SKM-1 (cell line): ENCODE results near the gene PLA2G4B.

ENCODE experiments used
- DNase-seq: peaks from one replicate; lab custom pipeline; 2025; ENCODE audit not compliant: unreplicated experiment; lab: John Stamatoyannopoulos, UW

The PLA2G4B gene

DNA sequence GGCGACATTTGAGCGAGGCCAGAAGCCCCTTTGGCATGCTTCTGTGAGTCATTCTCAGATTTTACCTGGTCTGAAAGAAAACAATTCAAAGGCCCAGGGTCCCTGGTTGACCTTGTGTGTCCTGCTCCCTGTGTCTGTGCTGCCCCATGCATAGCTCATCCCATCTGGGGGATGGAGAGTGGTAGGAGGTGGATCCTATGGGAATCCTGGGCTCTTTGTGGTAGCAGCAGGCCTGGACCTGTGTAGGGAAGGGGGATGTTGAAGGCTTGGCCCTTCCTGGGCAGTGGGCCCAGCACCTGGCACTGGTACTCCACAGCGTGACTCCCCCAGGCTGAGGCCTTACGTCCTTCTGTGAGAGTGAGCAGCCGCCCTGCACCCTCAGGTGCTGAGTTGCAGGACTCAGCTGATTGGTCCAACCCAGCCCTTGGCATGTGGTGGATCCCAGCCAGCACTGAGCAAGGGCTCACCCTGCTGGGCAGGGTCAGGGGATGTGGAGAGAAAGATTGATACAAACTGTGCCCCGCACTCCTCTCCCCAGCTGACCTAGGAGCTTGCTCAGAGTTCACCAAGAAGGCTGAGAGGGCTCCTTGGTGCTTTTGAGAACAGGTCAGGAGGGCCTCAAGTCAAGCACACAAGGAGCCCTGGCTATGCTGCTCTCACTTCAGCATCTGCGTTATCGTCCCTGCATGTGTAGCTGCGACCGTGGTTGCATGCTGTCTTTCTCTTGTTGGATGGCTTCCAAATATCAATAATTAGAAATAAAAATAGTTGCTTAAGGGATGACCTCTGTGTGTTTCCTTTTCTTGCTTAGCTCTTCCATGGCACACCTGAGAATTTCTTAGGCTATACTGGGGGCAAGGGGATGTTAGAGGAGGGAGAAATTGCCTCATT lies 32.1 kb upstream of the PLA2G4B start:
- DNase-seq: no peak

DNA sequence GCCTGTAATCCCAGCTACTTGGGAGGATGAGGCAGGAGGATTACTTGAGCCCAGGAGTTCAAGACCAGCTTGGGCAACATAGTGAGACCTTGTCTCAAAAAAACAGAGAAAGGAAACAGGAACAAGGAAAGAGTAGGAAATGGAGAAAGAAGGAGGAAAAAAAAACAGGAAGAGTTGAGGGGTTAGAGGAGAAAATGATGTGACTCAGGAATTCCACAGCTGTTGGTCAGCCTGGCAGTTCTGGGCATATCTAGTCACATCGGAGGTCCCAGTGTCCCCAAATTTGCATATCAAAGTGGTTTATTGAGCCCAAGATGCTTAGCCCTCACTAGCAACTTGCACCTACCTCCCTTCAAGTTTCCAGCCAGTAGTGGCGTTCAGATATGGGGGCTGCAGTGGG lies 29.5 kb upstream of the PLA2G4B start:
- DNase-seq: no peak

- no peak for DNase-seq
Observed at GRCh38 chr15:41809526-41810220, 29.0 kb upstream of the PLA2G4B start.

DNA sequence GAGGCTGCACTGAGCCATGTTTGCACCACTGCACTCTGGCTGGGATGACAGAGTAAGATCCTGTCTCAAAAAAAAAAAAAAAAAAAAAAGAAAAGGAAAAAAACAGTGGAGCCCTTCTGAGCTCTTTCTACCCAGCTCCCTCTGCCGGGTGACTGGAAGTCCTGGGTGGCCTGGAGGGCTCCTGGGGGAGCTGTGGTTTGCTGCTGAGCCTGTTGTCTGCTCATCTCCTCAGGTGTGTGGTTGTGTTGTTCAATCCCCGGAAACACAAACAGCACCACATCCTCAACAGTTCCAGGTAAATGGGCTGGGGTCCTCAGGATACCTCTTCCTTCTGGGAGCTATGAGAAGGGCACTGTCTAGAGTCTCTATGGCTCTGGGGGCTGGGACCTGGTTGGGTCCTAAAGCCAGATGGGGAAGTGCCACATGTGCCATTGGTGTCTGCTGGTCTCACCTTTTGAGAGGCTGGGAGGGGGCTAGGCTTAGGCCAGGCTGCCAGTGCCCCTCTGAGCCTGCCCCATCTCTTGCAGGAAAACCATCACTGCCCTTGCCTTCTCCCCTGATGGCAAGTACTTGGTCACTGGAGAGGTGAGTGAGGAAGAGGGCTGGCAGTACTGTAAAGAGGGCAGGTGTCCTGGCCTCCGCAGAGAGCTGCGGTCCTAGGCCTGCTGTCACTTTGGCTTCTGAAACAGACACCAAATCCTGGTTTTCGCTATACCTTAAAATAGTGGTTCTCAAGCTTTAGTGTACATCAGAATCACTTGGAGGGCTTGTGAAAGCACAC lies 27.8 kb upstream of the PLA2G4B start:
- DNase-seq: no peak

- peak; percentile 82 for DNase-seq
Observed at GRCh38 chr15:41811432-41812195, 27.0 kb upstream of the PLA2G4B start.

DNA sequence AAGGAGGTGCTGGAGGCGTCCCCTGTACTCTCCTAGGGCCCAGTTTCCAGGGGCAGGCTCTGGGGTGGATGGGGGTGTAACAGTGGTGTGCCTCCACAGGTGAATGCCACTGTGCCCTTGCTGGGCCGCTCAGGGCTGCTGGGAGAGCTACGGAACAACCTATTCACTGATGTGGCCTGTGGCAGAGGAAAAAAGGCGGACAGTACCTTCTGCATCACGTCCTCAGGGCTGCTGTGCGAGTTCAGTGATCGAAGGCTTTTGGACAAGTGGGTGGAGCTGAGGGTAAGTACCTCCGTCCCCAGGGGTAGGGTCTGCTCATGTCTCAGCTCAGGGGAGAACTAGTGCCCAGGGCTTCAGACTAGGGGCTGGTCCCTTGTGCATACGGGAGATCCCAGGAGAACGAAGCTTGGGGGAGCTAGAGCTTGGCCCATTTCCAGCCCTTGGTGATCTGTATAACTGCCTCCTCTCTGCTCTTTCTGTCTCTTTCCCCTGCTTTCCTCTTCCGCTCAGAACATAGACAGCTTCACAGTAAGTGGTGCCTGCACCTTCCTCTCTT lies 25.7 kb upstream of the PLA2G4B start:
- no peak for DNase-seq

DNA sequence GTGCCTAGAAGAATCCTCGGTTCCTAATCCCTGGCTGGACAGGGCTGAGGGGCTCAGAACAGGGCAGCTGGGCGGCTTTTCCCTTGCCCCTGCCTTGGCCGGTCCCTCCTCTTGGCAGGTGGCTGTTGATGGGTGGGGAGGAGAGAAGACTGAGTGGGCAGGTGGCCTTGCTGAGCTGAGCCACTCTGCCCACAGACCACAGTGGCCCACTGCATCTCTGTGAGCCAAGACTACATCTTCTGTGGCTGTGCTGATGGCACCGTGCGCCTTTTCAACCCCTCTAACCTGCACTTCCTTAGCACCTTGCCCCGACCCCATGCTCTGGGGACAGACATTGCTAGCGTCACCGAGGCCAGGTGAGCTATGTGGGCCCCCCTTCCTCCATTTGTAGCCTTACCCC lies 25.2 kb upstream of the PLA2G4B start:
- no peak for DNase-seq

- no peak for DNase-seq
Observed at GRCh38 chr15:41814534-41814933, 24.1 kb upstream of the PLA2G4B start.

GRCh38 chr15:41816788-41817187 lies 21.9 kb upstream of the PLA2G4B start:
- DNase-seq: no peak

DNA sequence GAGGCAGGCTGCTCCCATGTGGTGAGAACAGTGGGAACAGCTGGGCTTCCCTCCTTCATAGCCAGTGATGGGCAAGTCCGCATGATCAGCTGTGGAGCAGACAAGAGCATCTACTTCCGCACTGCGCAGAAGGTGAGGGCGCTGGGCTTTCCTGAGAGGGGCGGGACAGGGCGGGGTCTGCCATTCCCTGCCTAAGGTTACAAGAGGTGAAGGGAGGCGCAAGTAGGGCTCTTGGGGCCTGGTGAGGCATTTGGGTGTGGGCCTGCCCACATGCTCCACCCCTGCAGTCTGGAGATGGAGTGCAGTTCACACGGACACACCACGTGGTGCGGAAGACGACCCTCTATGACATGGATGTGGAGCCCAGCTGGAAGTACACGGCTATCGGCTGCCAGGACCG lies 21.3 kb upstream of the PLA2G4B start:
- no peak for DNase-seq

DNA sequence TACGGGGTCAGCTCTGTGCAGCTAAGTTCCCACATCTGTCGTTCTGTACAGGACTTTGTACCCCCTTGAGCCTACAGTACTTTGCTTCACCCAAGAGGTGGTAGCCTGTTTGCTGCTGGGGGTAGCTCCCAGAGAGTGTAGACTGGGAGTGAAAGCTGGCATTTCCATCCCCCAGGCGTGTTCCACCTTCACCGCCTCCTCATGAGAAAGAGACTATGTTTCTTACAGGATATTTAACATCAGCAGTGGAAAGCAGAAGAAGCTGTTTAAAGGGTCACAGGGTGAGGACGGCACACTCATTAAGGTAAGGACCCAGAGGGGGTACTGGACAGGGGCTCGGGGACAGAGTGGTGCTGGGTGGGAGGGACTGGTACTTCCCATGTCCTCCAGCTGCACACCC lies 20.9 kb upstream of the PLA2G4B start:
- no peak for DNase-seq

DNA sequence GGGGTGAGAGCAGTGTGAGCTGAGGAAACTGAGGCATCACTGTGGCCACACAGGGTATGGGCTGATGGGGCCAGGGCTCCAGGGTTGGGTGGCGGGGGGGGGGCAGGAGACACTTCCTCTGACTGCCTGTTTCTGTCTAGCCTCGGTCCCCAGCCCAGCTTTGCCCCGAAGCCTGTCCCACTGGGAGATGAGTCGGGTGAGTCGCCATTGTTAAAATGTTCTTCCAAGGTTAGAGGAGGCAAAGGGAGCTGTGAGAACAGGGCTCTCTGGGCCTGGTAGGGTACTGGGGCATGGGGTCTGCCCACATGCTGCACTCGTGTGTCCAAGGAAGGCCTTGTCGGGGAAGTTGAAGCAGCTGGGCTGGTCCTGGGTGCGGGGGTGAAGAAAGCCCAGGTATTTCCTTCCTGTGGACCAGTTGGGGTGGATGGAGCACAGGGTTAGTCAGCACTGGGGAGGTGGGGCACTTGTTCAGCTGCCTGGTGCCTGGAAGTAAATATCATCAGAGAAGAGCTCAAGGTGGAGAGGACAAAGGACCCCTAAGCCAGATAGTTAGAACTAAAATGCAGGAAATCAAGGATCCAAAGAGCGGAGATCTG lies 19.1 kb upstream of the PLA2G4B start:
- no peak for DNase-seq

GRCh38 chr15:41820791-41821423 lies 17.7 kb upstream of the PLA2G4B start:
- DNase-seq: no peak

DNA sequence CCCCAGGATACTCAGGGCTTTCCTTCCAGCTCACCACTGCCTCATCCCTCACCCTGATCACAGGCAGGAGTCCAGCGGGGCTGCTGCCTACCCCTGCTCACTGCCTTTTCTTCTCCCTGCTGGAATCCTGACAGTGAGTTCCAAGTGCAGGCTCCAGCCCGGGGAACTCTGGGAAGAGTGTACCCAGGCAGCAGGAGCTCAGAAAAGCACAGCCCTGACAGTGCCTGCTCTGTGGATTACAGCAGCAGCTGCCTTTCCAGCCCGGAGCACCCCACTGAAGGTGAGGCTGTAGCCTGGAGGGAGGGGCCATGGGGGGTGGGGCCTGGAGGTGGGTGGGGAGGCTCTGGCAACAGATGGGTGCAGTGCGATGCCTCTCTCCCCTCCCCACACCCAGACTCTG lies 16.8 kb upstream of the PLA2G4B start:
- no peak for DNase-seq

GRCh38 chr15:41822471-41822870 lies 16.2 kb upstream of the PLA2G4B start:
- DNase-seq: no peak

GRCh38 chr15:41822957-41823356 lies 15.7 kb upstream of the PLA2G4B start:
- DNase-seq: no peak

- no peak for DNase-seq
Observed at GRCh38 chr15:41823502-41823901, 15.1 kb upstream of the PLA2G4B start.

DNA sequence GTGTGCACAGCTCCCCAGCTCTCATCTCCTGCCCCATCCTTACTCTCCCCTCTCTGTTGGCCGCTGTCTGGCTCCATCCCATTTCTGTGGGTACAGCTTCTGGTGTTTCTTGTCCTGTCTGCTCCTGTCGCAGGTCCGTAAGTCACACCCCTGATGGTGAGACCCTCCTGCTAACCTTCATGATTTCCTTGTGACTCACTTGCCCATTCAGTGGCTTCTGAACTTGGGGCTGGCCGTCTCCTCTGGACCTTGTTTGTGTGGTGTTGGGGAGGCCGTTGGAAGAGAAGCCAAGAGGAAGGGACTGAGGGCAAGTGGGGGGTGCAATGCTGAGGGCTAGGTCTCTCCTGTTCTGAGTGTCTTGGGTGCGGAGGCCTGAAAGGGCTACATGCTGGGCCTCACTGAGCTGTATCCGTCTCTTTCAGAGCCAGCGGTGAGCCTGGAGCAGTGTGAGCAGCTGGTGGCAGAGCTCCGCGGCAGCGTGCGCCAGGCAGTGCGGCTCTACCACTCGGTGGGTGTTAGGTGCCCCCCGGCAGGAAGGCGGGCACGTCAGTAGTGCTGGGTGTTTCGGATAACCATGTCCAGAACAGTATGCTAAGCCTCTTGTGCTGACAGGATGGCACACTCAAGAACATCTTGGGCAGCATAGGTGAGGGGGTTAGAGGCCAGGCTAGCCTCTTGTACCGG lies 14.4 kb upstream of the PLA2G4B start:
- DNase-seq: no peak

GRCh38 chr15:41825145-41825544 lies 13.5 kb upstream of the PLA2G4B start:
- DNase-seq: no peak
